PC-9 (cell line): Measurements from ENCODE around the gene CDH26. TPM values are rescaled to one million over a fixed set of nuclear protein-coding genes. Genes with fewer than 3 reads are reported as not detected.

Experiments
- BruUV-seq: library from RNA; stranded (reverse); fragments of 400-500 nt; replicated peaks from 2 replicates; lab custom pipeline; 2021; lab: Mats Ljungman, UMichigan
- CTCF ChIA-PET: fragments of 300-600 bp; sonication (Branson Sonifier 250); formaldehyde crosslinking; loops from one replicate; lab custom pipeline; 2022; ENCODE audit warnings: antibody characterized with exemption; lab: Charles Lee
- POLR2A ChIA-PET: fragments of 300-600 bp; sonication (Branson Sonifier 250); formaldehyde crosslinking; loops from one replicate; lab custom pipeline; 2022; ENCODE audit warnings: antibody characterized with exemption; ENCODE audit not compliant: unreplicated experiment; lab: Charles Lee
- DNase-seq, 2 experiments: peaks; one replicate each; pipeline versions ENCODE4 v3.0.0 to v3.0.0-alpha.2; 2015 to 2022; ENCODE audit warnings: mixed read lengths in 1 of 2
- H2AFZ ChIP-seq: fragments of 200-600 bp; sonication (generic); 2 replicates; pipeline ENCODE4 v1.8.1; 2017; ENCODE audit warnings: antibody characterized with exemption
- H3F3A ChIP-seq: fragments of 200-600 bp; sonication (generic); 2 replicates; pipeline ENCODE4 v1.8.1; 2017; ENCODE audit warnings: antibody characterized with exemption, mild to moderate bottlenecking, low read depth; ENCODE audit not compliant: insufficient read depth
- H3K27ac ChIP-seq: fragments of 200-600 bp; sonication (generic); 2 replicates; pipeline ENCODE4 v1.6.1; 2016; ENCODE audit warnings: mixed run types
- H3K27me3 ChIP-seq: fragments of 200-600 bp; sonication (generic); 2 replicates; pipeline ENCODE4 v1.6.1; 2016; ENCODE audit warnings: low read depth, mixed run types; ENCODE audit not compliant: insufficient read depth
- H3K36me3 ChIP-seq: fragments of 200-600 bp; sonication (generic); 2 replicates; pipeline ENCODE4 v1.6.1; 2016; ENCODE audit warnings: low read depth, mixed run types
- H3K4me1 ChIP-seq: fragments of 200-600 bp; sonication (generic); replicated peaks from 2 replicates; pipeline ENCODE4 v1.6.1; 2016; ENCODE audit warnings: mixed run types; ENCODE audit not compliant: insufficient read depth
- H3K4me2 ChIP-seq: fragments of 200-600 bp; sonication (generic); 2 replicates; pipeline ENCODE4 v1.6.1; 2017; ENCODE audit warnings: mixed run types
- H3K4me3 ChIP-seq: fragments of 200-600 bp; sonication (generic); 2 replicates; pipeline ENCODE4 v1.6.1; 2016; ENCODE audit warnings: mixed run types
- H3K79me2 ChIP-seq: fragments of 200-600 bp; sonication (generic); 2 replicates; pipeline ENCODE4 v1.6.1; 2017; ENCODE audit warnings: low read depth, mixed run types
- H3K9me2 ChIP-seq: fragments of 200-600 bp; sonication (generic); 2 replicates; pipeline ENCODE4 v1.8.1; 2017; ENCODE audit warnings: mild to moderate bottlenecking; ENCODE audit not compliant: insufficient read depth
- H3K9me3 ChIP-seq: fragments of 200-600 bp; sonication (generic); 2 replicates; pipeline ENCODE4 v1.8.1; 2016; ENCODE audit warnings: low read depth; ENCODE audit not compliant: insufficient read depth
- H4K20me1 ChIP-seq: fragments of 200-600 bp; sonication (generic); 2 replicates; pipeline ENCODE4 v1.8.1; 2017; ENCODE audit not compliant: insufficient read depth
- CTCF ChIP-seq: fragments of 200-600 bp; sonication (generic); conservative IDR thresholded peaks from 2 replicates; pipeline ENCODE4 v1.6.1; 2017; ENCODE audit warnings: mixed run types, antibody characterized with exemption, mild to moderate bottlenecking, moderate library complexity
- EZH2 ChIP-seq: fragments of 200-600 bp; sonication (generic); IDR thresholded peaks from 2 replicates; pipeline ENCODE4 v1.8.0; 2017; ENCODE audit warnings: antibody characterized with exemption, low read depth
- intact Hi-C: fragments of 100-400 bp; cut with micrococcal nuclease; formaldehyde crosslinking; loops from one replicate; pipeline ENCODE4 v1.10.0; 2022; ENCODE audit not compliant: unreplicated experiment
- total RNA-seq: library from RNA; stranded (reverse); gene quantifications from 2 replicates; pipeline ENCODE4 v1.2.3, GENCODE V29; 2021

Gene CDH26
- total RNA-seq, 1 experiment from 2014 or later, result 1.1 TPM

GRCh38 chr20:60010689-60011458 is 52.7 kb downstream of the CDH26 start:
- POLR2A ChIA-PET, result no interaction called here
- Histone ChIP-seq H3K27me3 (no peaks in the 10 kb centered on the region), H3K4me2 (no peak overlapping the region), H3K4me3 (no peak overlapping the region), H2AFZ (no peak overlapping the region), H3K4me1 (0 out of 2 replicates have a peak, but pooled peaks cover 7% of the 10 kb centered on the region), H3K36me3 (no peaks in the 10 kb centered on the region), H3K9me2 (no peaks in the 10 kb centered on the region), H3K79me2 (no peaks in the 10 kb centered on the region), H3K27ac (no peak overlapping the region), H3F3A (no peaks in the 10 kb centered on the region), H3K9me3 (peaks cover 3% of the 10 kb centered on the region; the same call in 1 of the 2 replicates), H4K20me1 (no peaks in the 10 kb centered on the region)
- TF ChIP-seq EZH2 (no peak), CTCF (no peak)
- intact Hi-C loops, result no loop called here
- CTCF ChIA-PET, result no interaction called here
- BruUV-seq, result no TSS peak
- no peak for DNase-seq

- Histone ChIP-seq H3K27ac (no peak overlapping the region), H3F3A (no peaks in the 10 kb centered on the region), H3K4me3 (no peak overlapping the region), H3K27me3 (no peaks in the 10 kb centered on the region), H3K4me2 (no peak overlapping the region), H2AFZ (no peak overlapping the region), H3K4me1 (0 out of 2 replicates have a peak, but pooled peaks cover 7% of the 10 kb centered on the region), H3K79me2 (no peaks in the 10 kb centered on the region), H3K9me3 (peaks cover 3% of the 10 kb centered on the region; the same call in 1 of the 2 replicates), H3K36me3 (no peaks in the 10 kb centered on the region), H4K20me1 (no peaks in the 10 kb centered on the region), H3K9me2 (no peaks in the 10 kb centered on the region)
- CTCF ChIA-PET, result no interaction called here
- DNase-seq, result no peak
- no TSS peak for BruUV-seq
- no peak for TF ChIP-seq EZH2
- TF ChIP-seq CTCF, result no peak
- intact Hi-C loops, result no loop called here
- POLR2A ChIA-PET, result no interaction called here
These were observed 53.6 kb downstream of the CDH26 start for GRCh38 chr20:60011512-60012507.
